Liver (tissue), 9 donors: ENCODE measurements around the gene BCAN. TPM values are rescaled to one million over a fixed set of nuclear protein-coding genes. Genes with fewer than 3 reads are reported as not detected.

Experiments used
- DNase-seq: peaks from one replicate; pipeline ENCODE4 v3.0.0-alpha.2; 2017; ENCODE audit warnings: low spot score
- H3K27ac ChIP-seq, 2 donors: one replicate each; pipeline ENCODE4 v1.7.0; 2013; ENCODE audit warnings: inconsistent platforms in 2 of 2, low read length in 2 of 2, control low read depth in 1 of 2, low read depth in 1 of 2, mild to moderate bottlenecking in 1 of 2
- H3K27me3 ChIP-seq, 4 donors: one replicate each; pipeline versions ENCODE4 v1.6.1 to v1.7.0; 2013; ENCODE audit warnings: low read length in 3 of 4, inconsistent platforms in 1 of 4, mild to moderate bottlenecking in 1 of 4, moderate library complexity in 1 of 4; ENCODE audit not compliant: control insufficient read depth in 4 of 4, insufficient read depth in 4 of 4
- H3K36me3 ChIP-seq, 4 donors: one replicate each; pipeline versions ENCODE4 v1.6.1 to v1.7.0; 2013; ENCODE audit warnings: low read length in 3 of 4, mild to moderate bottlenecking in 3 of 4, low read depth in 1 of 4, moderate library complexity in 1 of 4; ENCODE audit not compliant: control insufficient read depth in 4 of 4, insufficient read depth in 3 of 4
- H3K4me1 ChIP-seq, 4 donors: one replicate each; pipeline versions ENCODE4 v1.6.1 to v1.7.0; 2013; ENCODE audit warnings: low read length in 3 of 4, mild to moderate bottlenecking in 3 of 4, moderate library complexity in 1 of 4; ENCODE audit not compliant: control insufficient read depth in 4 of 4, insufficient read depth in 4 of 4
- H3K4me3 ChIP-seq, 3 donors: one replicate each; pipeline versions ENCODE4 v1.6.1 to v1.7.0; 2013; ENCODE audit warnings: low read length in 3 of 3, control low read depth in 1 of 3, low read depth in 1 of 3, mild to moderate bottlenecking in 1 of 3
- H3K9ac ChIP-seq, 2 donors: one replicate each; pipeline ENCODE4 v1.7.0; 2013; ENCODE audit warnings: low read length in 2 of 2, mild to moderate bottlenecking in 2 of 2, moderate library complexity in 2 of 2, control low read depth in 1 of 2, low read depth in 1 of 2
- H3K9me3 ChIP-seq, 4 donors: one replicate each; pipeline versions ENCODE4 v1.6.1 to v1.7.0; 2013; ENCODE audit warnings: low read length in 3 of 4; ENCODE audit not compliant: control insufficient read depth in 4 of 4
- ATF3 ChIP-seq: IDR thresholded peaks from 2 replicates; pipeline ENCODE4 v1.6.1; 2016; ENCODE audit warnings: antibody characterized with exemption
- CTCF ChIP-seq: fragments of 150-350 bp; IDR thresholded peaks from 2 replicates; pipeline ENCODE4 v1.5.1; 2017; ENCODE audit warnings: improper control_type of control experiment, low read depth, low read length; ENCODE audit not compliant: missing input control
- EGR1 ChIP-seq, 2 donors: IDR thresholded peaks; 2 replicates each; pipeline ENCODE4 v1.6.1; 2016 to 2018; ENCODE audit warnings: antibody characterized with exemption in 2 of 2, low read depth in 2 of 2
- FOXA1 ChIP-seq: IDR thresholded peaks from 2 replicates; pipeline ENCODE4 v1.6.1; 2016; ENCODE audit warnings: antibody characterized with exemption
- GABPA ChIP-seq, 2 donors: IDR thresholded peaks in 1 of 2; conservative IDR thresholded peaks in 1 of 2; 2 replicates each; pipeline ENCODE4 v1.6.1; 2016; ENCODE audit warnings: antibody characterized with exemption in 2 of 2, mild to moderate bottlenecking in 1 of 2, moderate library complexity in 1 of 2
- HNF4A ChIP-seq, 2 donors: conservative IDR thresholded peaks; 2 replicates each; pipeline ENCODE4 v1.6.1; 2016; ENCODE audit warnings: antibody characterized with exemption in 2 of 2, mild to moderate bottlenecking in 2 of 2
- HNF4G ChIP-seq: IDR thresholded peaks from 2 replicates; pipeline ENCODE4 v1.6.1; 2016; ENCODE audit warnings: antibody characterized with exemption
- JUND ChIP-seq, 2 donors: IDR thresholded peaks; 2 replicates each; pipeline ENCODE4 v1.6.1; 2016; ENCODE audit warnings: antibody characterized with exemption in 2 of 2
- MAX ChIP-seq: IDR thresholded peaks from 2 replicates; pipeline ENCODE4 v1.6.1; 2016; ENCODE audit warnings: antibody characterized with exemption
- NR2F2 ChIP-seq: IDR thresholded peaks from 2 replicates; pipeline ENCODE4 v1.6.1; 2016; ENCODE audit warnings: antibody characterized with exemption
- RAD21 ChIP-seq, 2 donors: IDR thresholded peaks; 2 replicates each; pipeline ENCODE4 v1.6.1; 2016; ENCODE audit warnings: antibody characterized with exemption in 2 of 2, mild to moderate bottlenecking in 2 of 2
- REST ChIP-seq: IDR thresholded peaks from 2 replicates; pipeline ENCODE4 v1.6.1; 2016; ENCODE audit warnings: antibody characterized with exemption, mild to moderate bottlenecking
- RXRA ChIP-seq, 2 donors: IDR thresholded peaks; 2 replicates each; pipeline ENCODE4 v1.6.1; 2017 to 2018; ENCODE audit warnings: antibody characterized with exemption in 2 of 2, mild to moderate bottlenecking in 1 of 2
- SP1 ChIP-seq: IDR thresholded peaks from 2 replicates; pipeline ENCODE4 v1.6.1; 2018; ENCODE audit warnings: antibody characterized with exemption, mild to moderate bottlenecking
- TAF1 ChIP-seq: conservative IDR thresholded peaks from 2 replicates; pipeline ENCODE4 v1.6.1; 2016; ENCODE audit warnings: antibody characterized with exemption, mild to moderate bottlenecking
- YY1 ChIP-seq: IDR thresholded peaks from 2 replicates; pipeline ENCODE4 v1.6.1; 2016; ENCODE audit warnings: antibody characterized with exemption, mild to moderate bottlenecking
- ZBTB33 ChIP-seq: IDR thresholded peaks from 2 replicates; pipeline ENCODE4 v1.6.1; 2016; ENCODE audit warnings: antibody characterized with exemption
- WGBS: extraction: QIAGEN DNeasy Blood & Tissue Kit; methylation state at CpG from one replicate; pipeline ENCODE4 v1.1.7; 2013; 5-methylcytosine and 5-hydroxymethylcytosine counted together
- polyA plus RNA-seq, 2 donors: library from polyadenylated mRNA; stranded (reverse) in 1 of 2; unstranded in 1 of 2; fragments of 200-250 nt in 1 of 2; fragments of >200 nt in 1 of 2; fragmentation: Nextera tagmentation in 1 of 2; extraction: Ambion mirVana in 1 of 2; gene quantifications; one replicate each; pipeline versions ENCODE4 v1.2.1 to v1.2.3, GENCODE V29; 2013 to 2015
- total RNA-seq, 2 donors: library from RNA; depleted of rRNA; stranded (reverse); fragments of >200 nt; gene quantifications; one replicate each; pipeline ENCODE4 v1.2.3, GENCODE V29; 2014
- donor health status: healthy.
- donor health status: healthy.
- donor health status: healthy.
- donor health status: healthy.
- donor health status: healthy.

The BCAN gene
- total and polyA plus RNA-seq, 4 donors, result 0.02 TPM; not detected in 3

GRCh38 chr1:156665539-156665938 lies 23.6 kb downstream of the BCAN start:
- TF ChIP-seq HNF4G (no peak), REST (no peak), MAX (no peak), HNF4A (conservative IDR thresholded peaks at IDR 0.05) (no peak), FOXA1 (no peak), RAD21 (IDR thresholded peaks at IDR 0.05) (no peak), JUND (IDR thresholded peaks at IDR 0.05) (no peak), NR2F2 (no peak), RXRA (IDR thresholded peaks at IDR 0.05) (no peak), SP1 (no peak), CTCF (no peak), GABPA (IDR thresholded peaks at IDR 0.05 in 1 of 2, conservative IDR thresholded peaks at IDR 0.05 in 1 of 2) (no peak), ATF3 (no peak), TAF1 (no peak)
- H3K9me3 ChIP-seq, result no peaks in the 10 kb centered on the region
- no peaks in the 10 kb centered on the region for H3K36me3 ChIP-seq
- no peak overlapping the region for H3K9ac ChIP-seq
- H3K27me3 ChIP-seq, result peaks cover 0 to 2% (median 0%) of the 10 kb centered on the region in 4 donors
- H3K4me1 ChIP-seq, result peaks cover 0 to 25% (median 9%) of the 10 kb centered on the region in 4 donors
- no peak for DNase-seq
- 48% methylated on average over 3 of the region's 3 CpGs for WGBS
- H3K4me3 ChIP-seq, result no peak overlapping the region
- no peak overlapping the region for H3K27ac ChIP-seq

GRCh38 chr1:156666862-156667609 lies 25.1 kb downstream of the BCAN start:
- Histone ChIP-seq H3K9ac (no peak overlapping the region), H3K27me3 (peaks cover 0 to 2% (median 0%) of the 10 kb centered on the region in 4 donors), H3K36me3 (no peaks in the 10 kb centered on the region), H3K9me3 (no peaks in the 10 kb centered on the region), H3K27ac (peak overlapping the region; percentile 37 to 56), H3K4me3 (no peak overlapping the region), H3K4me1 (peaks cover 0 to 16% (median 7%) of the 10 kb centered on the region in 4 donors)
- WGBS, result 90% methylated on average over 9 of the region's 9 CpGs
- TF ChIP-seq REST (no peak), ZBTB33 (no peak), ATF3 (no peak), SP1 (no peak), RAD21 (IDR thresholded peaks at IDR 0.05) (no peak), EGR1 (IDR thresholded peaks at IDR 0.05; ENCODE audit: low read depth in 2 of 2) (no peak), FOXA1 (no peak), HNF4G (no peak), HNF4A (conservative IDR thresholded peaks at IDR 0.05) (no peak), YY1 (no peak)
- DNase-seq, result no peak
